Tibial nerve (tissue), 4 donors: ENCODE data around the gene ASIC4.

Experiments
- EP300 ChIP-seq, 2 donors: sonication (generic); formaldehyde crosslinking; IDR thresholded peaks; one replicate each; pipeline ENCODE4 v1.6.1; 2017; ENCODE audit warnings: antibody characterized with exemption in 2 of 2, mild to moderate bottlenecking in 1 of 2
- POLR2A ChIP-seq, 2 donors: fragments of 450-650 bp; IDR thresholded peaks; one replicate each; pipeline ENCODE4 v1.6.1; 2017; ENCODE audit warnings: antibody characterized with exemption in 2 of 2, mild to moderate bottlenecking in 2 of 2, moderate library complexity in 2 of 2
- TF ChIP-seq, protein P1 (sequence below), 5 experiments: fragments of 200-600 bp in 3 of 5; fragments of 450-650 bp in 2 of 5; sonication (generic) in 3 of 5; IDR thresholded peaks; one replicate each; pipeline ENCODE4 v1.5.1; 2016 to 2019; ENCODE audit warnings: antibody characterized with exemption in 5 of 5, mild to moderate bottlenecking in 3 of 5, moderate library complexity in 2 of 5

DNA sequence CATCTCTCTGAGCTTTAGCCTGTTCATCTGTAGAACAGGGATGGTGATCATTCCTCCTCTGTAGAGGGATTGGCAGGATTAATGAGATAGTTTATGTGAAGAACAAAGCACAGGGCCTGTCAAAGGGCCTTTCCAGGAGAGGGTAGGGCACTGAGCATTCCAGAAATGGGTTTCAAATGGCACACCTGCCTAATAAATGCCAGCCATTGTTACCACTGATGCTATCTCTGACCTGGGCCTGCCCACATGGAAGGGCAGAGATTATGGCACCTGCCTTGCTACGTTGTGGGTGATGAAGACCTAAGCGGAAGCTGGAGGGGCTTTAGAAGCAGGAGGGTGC lies 46.6 kb upstream of the ASIC4 start:
- TF ChIP-seq, protein P1, sequence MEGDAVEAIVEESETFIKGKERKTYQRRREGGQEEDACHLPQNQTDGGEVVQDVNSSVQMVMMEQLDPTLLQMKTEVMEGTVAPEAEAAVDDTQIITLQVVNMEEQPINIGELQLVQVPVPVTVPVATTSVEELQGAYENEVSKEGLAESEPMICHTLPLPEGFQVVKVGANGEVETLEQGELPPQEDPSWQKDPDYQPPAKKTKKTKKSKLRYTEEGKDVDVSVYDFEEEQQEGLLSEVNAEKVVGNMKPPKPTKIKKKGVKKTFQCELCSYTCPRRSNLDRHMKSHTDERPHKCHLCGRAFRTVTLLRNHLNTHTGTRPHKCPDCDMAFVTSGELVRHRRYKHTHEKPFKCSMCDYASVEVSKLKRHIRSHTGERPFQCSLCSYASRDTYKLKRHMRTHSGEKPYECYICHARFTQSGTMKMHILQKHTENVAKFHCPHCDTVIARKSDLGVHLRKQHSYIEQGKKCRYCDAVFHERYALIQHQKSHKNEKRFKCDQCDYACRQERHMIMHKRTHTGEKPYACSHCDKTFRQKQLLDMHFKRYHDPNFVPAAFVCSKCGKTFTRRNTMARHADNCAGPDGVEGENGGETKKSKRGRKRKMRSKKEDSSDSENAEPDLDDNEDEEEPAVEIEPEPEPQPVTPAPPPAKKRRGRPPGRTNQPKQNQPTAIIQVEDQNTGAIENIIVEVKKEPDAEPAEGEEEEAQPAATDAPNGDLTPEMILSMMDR (IDR thresholded peaks at IDR 0.05), result no peak
- no peak for TF ChIP-seq POLR2A (IDR thresholded peaks at IDR 0.05)
- no peak for TF ChIP-seq EP300 (IDR thresholded peaks at IDR 0.05)
